HepG2 (cell line): ENCODE data around the gene SLC19A3. TPM values are rescaled to one million over a fixed set of nuclear protein-coding genes. Genes with fewer than 3 reads are reported as not detected.

Source experiments
- ATAC-seq: fragments of 200-7000 bp; cut with Tn5 transposase; 3 replicates; pipeline ENCODE4 v1.9.1; 2020; ENCODE audit warnings: mild to moderate bottlenecking, moderate library complexity
- BruUV-seq: library from RNA; stranded (reverse); fragments of 400-500 nt; replicated peaks from 2 replicates; lab custom pipeline; 2021; lab: Mats Ljungman, UMichigan
- CTCF ChIA-PET: fragments of 300-600 bp; formaldehyde crosslinking; extraction: SDS; loops from one replicate; lab custom pipeline; 2021; ENCODE audit warnings: low total read pairs, inconsistent platforms, low intra/inter-chr PET ratio; lab: Yijun Ruan, JAX
- POLR2A ChIA-PET: fragments of 350-600 bp; sonication (Branson Sonifier 250); formaldehyde crosslinking; loops from one replicate; lab custom pipeline; 2020; ENCODE audit warnings: antibody characterized with exemption, inconsistent platforms; lab: Yijun Ruan, JAX
- DNase-seq: peaks from one replicate; pipeline ENCODE4 v3.0.0-alpha.2; 2015; ENCODE audit warnings: low spot score
- FAIRE-seq: peaks from 3 replicates; lab custom pipeline; 2011; peaks lifted over from hg19 to GRCh38; lab: Jason Lieb, UNC
- H2AFZ ChIP-seq: one replicate; pipeline ENCODE4 v1.6.1; 2011; ENCODE audit warnings: low read length, inconsistent platforms
- H3K27ac ChIP-seq: fragments of 300-600 bp; 3 replicates; pipeline ENCODE4 v1.8.0; 2011; ENCODE audit warnings: mixed run types, mild to moderate bottlenecking, mixed read lengths, low read length, inconsistent platforms; ENCODE audit not compliant: insufficient read depth; ENCODE audit errors: extremely low read length
- H3K27me3 ChIP-seq, 2 experiments: fragments of 200-600 bp in 1 of 2; 2 replicates in 1 of 2; 3 replicates in 1 of 2; pipeline versions ENCODE4 v1.6.0 to v1.8.0; 2011; ENCODE audit warnings: low read length in 2 of 2, mild to moderate bottlenecking in 2 of 2, moderate library complexity in 2 of 2, inconsistent platforms in 1 of 2; ENCODE audit not compliant: insufficient read depth in 2 of 2, control insufficient read depth in 1 of 2
- H3K36me3 ChIP-seq, 2 experiments: fragments of 200-600 bp in 1 of 2; replicated peaks in 1 of 2; 2 replicates in 1 of 2; 3 replicates in 1 of 2; pipeline versions ENCODE4 v1.5.1 to v1.8.0; 2011; ENCODE audit warnings: low read length in 2 of 2, inconsistent platforms in 1 of 2; ENCODE audit not compliant: insufficient read depth in 2 of 2, control insufficient read depth in 1 of 2
- H3K4me1 ChIP-seq: 2 replicates; pipeline ENCODE4 v1.5.1; 2012; ENCODE audit warnings: low read length, inconsistent platforms; ENCODE audit not compliant: insufficient read depth
- H3K4me2 ChIP-seq: 2 replicates; pipeline ENCODE4 v1.6.0; 2011; ENCODE audit warnings: low read depth, low read length, inconsistent platforms
- H3K4me3 ChIP-seq, 3 experiments: fragments of 200-600 bp in 1 of 3; sonication (generic), shearing (Covaris generic) in 1 of 3; replicated peaks in 1 of 3; 2 replicates each; pipeline ENCODE4 v1.5.1; 2011 to 2016; ENCODE audit warnings: low read length in 3 of 3, inconsistent platforms in 2 of 3, low read depth in 2 of 3, mild to moderate bottlenecking in 2 of 3, control low read depth in 1 of 3, mixed read lengths in 1 of 3; ENCODE audit not compliant: insufficient read depth in 1 of 3
- H3K79me2 ChIP-seq: one replicate; pipeline ENCODE4 v1.6.1; 2011; ENCODE audit warnings: low read length, inconsistent platforms; ENCODE audit not compliant: insufficient read depth
- H3K9ac ChIP-seq: 2 replicates; pipeline ENCODE4 v1.6.0; 2011; ENCODE audit warnings: mild to moderate bottlenecking, low read depth, low read length, inconsistent platforms; ENCODE audit not compliant: insufficient read depth
- H3K9me3 ChIP-seq: 2 replicates; pipeline ENCODE4 v1.5.1; 2012; ENCODE audit warnings: mild to moderate bottlenecking, low read length
- H4K20me1 ChIP-seq: 2 replicates; pipeline ENCODE4 v1.6.0; 2011; ENCODE audit warnings: inconsistent platforms, mild to moderate bottlenecking, low read length, moderate library complexity; ENCODE audit not compliant: insufficient read depth
- EHMT2 ChIP-seq: fragments of 200-600 bp; sonication (generic); IDR thresholded peaks from 2 replicates; pipeline ENCODE4 v1.7.0; 2017; ENCODE audit warnings: antibody characterized with exemption, low read depth, low read length, borderline replicate concordance
- ELF3 ChIP-seq: IDR thresholded peaks from 2 replicates; pipeline ENCODE4 v1.6.1; 2016; ENCODE audit warnings: missing genetic modification reagents, missing compliant biosample characterization
- FOXA3 ChIP-seq: IDR thresholded peaks from 2 replicates; pipeline ENCODE4 v1.6.1; 2016; ENCODE audit warnings: missing genetic modification reagents, missing compliant biosample characterization
- FOXC1 ChIP-seq: sonication (generic); formaldehyde crosslinking; IDR thresholded peaks from 2 replicates; pipeline ENCODE4 v1.8.0; 2022; ENCODE audit warnings: mild to moderate bottlenecking, missing genetic modification reagents, borderline replicate concordance
- HIC2 ChIP-seq: sonication (generic); formaldehyde crosslinking; IDR thresholded peaks from 2 replicates; pipeline ENCODE4 v1.9.0; 2022; ENCODE audit warnings: low read depth, missing genetic modification reagents
- KDM4B ChIP-seq: sonication (generic); formaldehyde crosslinking; IDR thresholded peaks from 2 replicates; pipeline ENCODE4 v1.4.0; 2020; ENCODE audit warnings: missing genetic modification reagents
- MIXL1 ChIP-seq: IDR thresholded peaks from 2 replicates; pipeline ENCODE4 v1.6.1; 2016
- TGIF2 ChIP-seq: IDR thresholded peaks from 2 replicates; pipeline ENCODE4 v1.6.1; 2016; ENCODE audit warnings: control low read depth, missing compliant biosample characterization
- ZFP91 ChIP-seq: sonication (generic); formaldehyde crosslinking; IDR thresholded peaks from 2 replicates; pipeline ENCODE4 v1.9.0; 2022; ENCODE audit warnings: missing genetic modification reagents, mild to moderate bottlenecking, borderline replicate concordance
- ZGPAT ChIP-seq: IDR thresholded peaks from 2 replicates; pipeline ENCODE4 v1.6.1; 2016; ENCODE audit warnings: mild to moderate bottlenecking
- ZMYM3 ChIP-seq: sonication (generic); formaldehyde crosslinking; IDR thresholded peaks from 2 replicates; pipeline ENCODE4 v1.5.1; 2020; ENCODE audit warnings: mild to moderate bottlenecking, missing genetic modification reagents
- ZNF124 ChIP-seq: sonication (generic); formaldehyde crosslinking; IDR thresholded peaks from 2 replicates; pipeline ENCODE4 v1.4.0; 2020; ENCODE audit warnings: missing genetic modification reagents
- ZNF644 ChIP-seq: IDR thresholded peaks from 2 replicates; pipeline ENCODE4 v1.6.1; 2016; ENCODE audit warnings: low read depth
- ZXDC ChIP-seq: sonication (generic); formaldehyde crosslinking; IDR thresholded peaks from 2 replicates; pipeline ENCODE4 v1.5.0; 2020; ENCODE audit warnings: mild to moderate bottlenecking, missing genetic modification reagents
- WGBS: methylation state at CpG from one replicate; pipeline ENCODE4 v1.1.6; 2017; ENCODE audit warnings: low lambda C conversion rate; 5-methylcytosine and 5-hydroxymethylcytosine counted together
- in situ Hi-C: cut with HindIII; loops from 2 replicates; pipeline ENCODE4 v1.10.0; 2017; ENCODE audit warnings: low pct_unique_long_range_greater_than_20kb; ENCODE audit not compliant: extremely low pct_ligation_motif_present
- intact Hi-C: fragments of 100-400 bp; cut with micrococcal nuclease; formaldehyde crosslinking; loops from one replicate; pipeline ENCODE4 v1.10.0; 2022; ENCODE audit not compliant: unreplicated experiment
- polyA plus RNA-seq, 8 experiments: library from polyadenylated mRNA; depleted of rRNA in 3 of 8; stranded (reverse) in 7 of 8; unstranded in 1 of 8; fragments of >200 nt; fragmentation: Illumina TruSeq in 4 of 8; extraction: Trizol in 4 of 8; gene quantifications; 2 replicates each; pipeline versions ENCODE4 v1.2.1 to v1.2.3, GENCODE V29; 2011 to 2016; ENCODE audit warnings: low read depth in 4 of 8, missing spikeins in 1 of 8, mixed read lengths in 1 of 8; ENCODE audit not compliant: insufficient read depth in 1 of 8
- total RNA-seq, 5 experiments: library from RNA; depleted of rRNA; stranded (reverse); fragments of >200 nt; fragmentation: Illumina TruSeq; extraction: Trizol; gene quantifications; 2 replicates each; pipeline ENCODE4 v1.2.3, GENCODE V29; 2016; ENCODE audit warnings: low read depth in 1 of 5

Gene SLC19A3
- total and polyA plus RNA-seq, 2 of the 13 experiments (the other 11 are each of a cell fraction or from before 2014, with no cell fraction given) = 2.3 to 5.2 TPM

- DNase-seq (peak; percentile 98), ATAC-seq (peak; percentile 95), FAIRE-seq (peak; percentile 81)
- Histone ChIP-seq H3K4me3 (peak overlapping the region in 1 of 3 experiments; percentile 18; a peak in 1 of 6 replicates), H4K20me1 (no peaks in the 10 kb centered on the region), H3K9me3 (no peaks in the 10 kb centered on the region), H3K4me1 (peaks cover 38% of the 10 kb centered on the region), H3K4me2 (peak overlapping the region; percentile 55), H2AFZ (no peak overlapping the region), H3K27me3 (no peaks in the 10 kb centered on the region), H3K36me3 (no peaks in the 10 kb centered on the region), H3K79me2 (no peaks in the 10 kb centered on the region), H3K9ac (peak overlapping the region; percentile 45; the same call in 1 of the 2 replicates), H3K27ac (peak overlapping the region; percentile 61)
- ChIA-PET CTCF (interaction anchor here (0.8 kb wide), 1 partner anchor 9 kb away, joined by 3 read pairs; no protein-coding TSS in a partner anchor), POLR2A (interaction anchor here (1.1 to 1.4 kb wide), 6 partner anchors 14 to 305 kb away, joined by 3 to 6 read pairs (median 4); partner anchors contain the start of gene CCL20)
- WGBS = 6% methylated on average over 5 of the region's 5 CpGs
- no TSS peak for BruUV-seq
- in situ Hi-C loops (no loop called here), intact Hi-C loops (loop anchor here (1.0 to 5.0 kb wide), 3 partner anchors 122 to 172 kb away; partner anchors contain the start of genes AGFG1 and CCL20)
- TF ChIP-seq ZNF644 (CRISPR knock-in tag) (peak; percentile 72), ELF3 (CRISPR knock-in tag) (peak; percentile 41; the same call in 1 of the 2 replicates), MIXL1 (CRISPR knock-in tag) (peak; percentile 53; the same call in 1 of the 2 replicates), ZNF124 (0 out of 2 replicates have a peak, but pooled peaks have one; percentile 18), FOXA3 (CRISPR knock-in tag) (peak; percentile 88), HIC2 (peak; percentile 57; the same call in 1 of the 2 replicates), ZGPAT (CRISPR knock-in tag) (peak; percentile 89), TGIF2 (CRISPR knock-in tag) (peak; percentile 70; the same call in 1 of the 2 replicates), EHMT2 (peak; percentile 89; the same call in 1 of the 2 replicates), ZMYM3 (CRISPR knock-in tag) (no peak), FOXC1 (CRISPR knock-in tag) (peak; percentile 23; the same call in 1 of the 2 replicates), ZXDC (CRISPR knock-in tag) (no peak), ZFP91 (CRISPR knock-in tag) (no peak), KDM4B (CRISPR knock-in tag) (peak; percentile 16; the same call in 1 of the 2 replicates)
Observed at GRCh38 chr2:227643990-227644551, 73.8 kb downstream of the SLC19A3 start.
